Measurements from ENCODE around the gene CSF2RB. TPM values are rescaled to one million over a fixed set of nuclear protein-coding genes. Genes with fewer than 3 reads are reported as not detected.

The CSF2RB gene
- total RNA-seq, 2 donors from 2014 or later: 7.7 to 10.5 TPM

- no peak for DNase-seq (ENCODE audit: low spot score)
- intact Hi-C loops (cut with DNase I): no loop called here
These were observed 40.0 kb downstream of the CSF2RB start for GRCh38 chr22:36953239-36954080.

DNA sequence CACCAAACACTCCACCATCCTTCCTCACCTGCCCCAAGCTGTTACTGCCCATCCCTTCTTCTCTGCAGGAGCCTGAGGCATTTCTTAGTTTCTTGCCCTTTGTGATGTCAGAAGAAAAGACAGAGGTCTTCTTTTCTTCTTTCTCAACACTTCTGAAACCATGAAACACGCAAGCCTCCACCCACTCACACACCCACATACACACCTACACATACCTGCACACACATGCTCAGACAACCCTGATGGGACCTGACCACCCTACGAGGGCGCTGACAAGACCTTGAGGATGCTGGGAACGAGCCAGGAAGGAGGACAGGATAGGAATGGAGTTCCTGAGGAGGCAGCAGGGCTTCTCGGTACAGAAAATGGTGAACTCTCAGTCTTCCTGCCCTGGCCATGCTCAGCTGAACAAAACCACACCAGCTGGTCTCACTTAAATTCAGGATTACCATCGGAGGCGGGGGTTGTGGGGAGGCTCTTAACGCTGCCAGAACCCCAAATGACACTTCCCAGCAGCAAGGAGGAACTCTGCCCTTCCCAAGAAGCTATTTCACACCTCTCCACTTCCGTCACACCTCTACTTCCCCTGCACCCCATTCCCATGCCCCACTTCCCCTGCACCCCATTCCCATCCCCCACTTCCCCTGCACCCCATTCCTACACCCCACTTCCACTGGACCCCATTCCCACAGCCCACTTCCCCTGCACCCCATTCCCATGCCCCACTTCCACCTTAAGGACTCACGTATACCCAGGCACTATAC is 41.0 kb downstream of the CSF2RB start:
- DNase-seq (ENCODE audit: low spot score): no peak
- intact Hi-C loops (cut with DNase I): no loop called here

- no peak for DNase-seq (ENCODE audit: low spot score)
- intact Hi-C loops (cut with DNase I): no loop called here
These were observed 42.3 kb downstream of the CSF2RB start for GRCh38 chr22:36955691-36956090.

GRCh38 chr22:36958366-36958765 is 44.9 kb downstream of the CSF2RB start:
- DNase-seq (ENCODE audit: low spot score): no peak
- intact Hi-C loops (cut with DNase I): no loop called here

- intact Hi-C loops (cut with DNase I): no loop called here
- no peak for DNase-seq (ENCODE audit: low spot score)
These were observed 48.2 kb downstream of the CSF2RB start for GRCh38 chr22:36961626-36962025.

GRCh38 chr22:36963302-36963701 is 49.9 kb downstream of the CSF2RB start:
- no peak for DNase-seq (ENCODE audit: low spot score)
- intact Hi-C loops (cut with DNase I): no loop called here

DNA sequence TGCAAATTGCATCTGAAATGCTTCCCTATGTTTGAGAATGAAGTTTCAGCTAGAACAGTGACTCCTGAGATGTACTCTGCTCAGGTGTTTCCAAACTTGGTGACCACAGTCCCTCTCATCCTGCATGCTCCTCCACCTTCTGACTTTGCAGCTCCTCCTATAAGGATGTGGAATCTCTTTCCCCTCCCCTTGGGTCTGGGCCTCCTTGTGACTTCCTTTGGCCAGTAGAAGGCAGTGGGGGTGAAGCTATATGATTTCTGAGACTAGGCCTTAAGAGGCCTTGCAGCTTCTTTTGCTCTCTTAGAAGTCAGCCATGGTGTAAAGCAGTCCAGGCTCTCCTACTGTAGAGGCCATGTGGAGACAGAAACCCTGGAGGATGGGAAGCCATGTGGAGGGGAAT is 50.7 kb downstream of the CSF2RB start:
- no peak for DNase-seq (ENCODE audit: low spot score)
- intact Hi-C loops (cut with DNase I): no loop called here

- peak; percentile 75 for DNase-seq (ENCODE audit: low spot score)
- intact Hi-C loops (cut with DNase I): no loop called here
These were observed 52.3 kb downstream of the CSF2RB start for GRCh38 chr22:36965696-36966095.

- DNase-seq (ENCODE audit: low spot score): no peak
- intact Hi-C loops (cut with DNase I): no loop called here
These were observed 53.6 kb downstream of the CSF2RB start for GRCh38 chr22:36966851-36967540.

DNA sequence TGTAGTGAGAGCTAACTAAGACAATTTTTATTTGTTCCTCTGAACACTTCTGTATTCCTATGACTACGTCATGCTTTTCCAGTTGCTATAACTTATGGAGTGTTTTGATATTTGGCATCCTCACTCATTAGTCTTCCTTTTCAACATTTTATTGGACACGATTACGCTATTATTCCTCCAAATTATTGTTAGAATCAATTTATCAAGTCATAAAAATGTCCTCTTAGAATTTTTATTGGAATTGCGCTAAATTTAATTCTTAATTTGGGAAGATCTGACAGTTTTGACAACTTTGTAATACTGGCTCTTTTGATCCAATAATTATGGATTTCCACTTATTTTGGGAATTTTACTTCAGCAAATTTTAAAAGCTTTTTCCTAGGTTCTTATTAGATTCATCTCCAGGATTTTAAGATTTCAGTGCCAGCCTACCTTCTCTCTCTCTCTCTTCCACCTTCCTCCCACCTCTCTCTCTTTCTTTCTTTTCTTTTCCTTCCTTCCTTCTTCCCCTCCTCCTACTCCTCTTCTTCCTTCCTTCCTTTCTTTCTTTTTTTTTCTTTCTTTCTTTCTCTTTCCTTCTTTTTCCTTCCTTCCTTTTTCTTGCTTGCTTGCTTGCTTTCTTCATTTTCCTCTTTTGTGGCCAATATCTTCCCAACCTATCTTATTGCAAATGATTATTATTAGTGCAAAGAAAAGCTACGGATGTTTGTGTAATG is 55.0 kb downstream of the CSF2RB start:
- intact Hi-C loops (cut with DNase I): no loop called here
- DNase-seq (ENCODE audit: low spot score): no peak

DNA sequence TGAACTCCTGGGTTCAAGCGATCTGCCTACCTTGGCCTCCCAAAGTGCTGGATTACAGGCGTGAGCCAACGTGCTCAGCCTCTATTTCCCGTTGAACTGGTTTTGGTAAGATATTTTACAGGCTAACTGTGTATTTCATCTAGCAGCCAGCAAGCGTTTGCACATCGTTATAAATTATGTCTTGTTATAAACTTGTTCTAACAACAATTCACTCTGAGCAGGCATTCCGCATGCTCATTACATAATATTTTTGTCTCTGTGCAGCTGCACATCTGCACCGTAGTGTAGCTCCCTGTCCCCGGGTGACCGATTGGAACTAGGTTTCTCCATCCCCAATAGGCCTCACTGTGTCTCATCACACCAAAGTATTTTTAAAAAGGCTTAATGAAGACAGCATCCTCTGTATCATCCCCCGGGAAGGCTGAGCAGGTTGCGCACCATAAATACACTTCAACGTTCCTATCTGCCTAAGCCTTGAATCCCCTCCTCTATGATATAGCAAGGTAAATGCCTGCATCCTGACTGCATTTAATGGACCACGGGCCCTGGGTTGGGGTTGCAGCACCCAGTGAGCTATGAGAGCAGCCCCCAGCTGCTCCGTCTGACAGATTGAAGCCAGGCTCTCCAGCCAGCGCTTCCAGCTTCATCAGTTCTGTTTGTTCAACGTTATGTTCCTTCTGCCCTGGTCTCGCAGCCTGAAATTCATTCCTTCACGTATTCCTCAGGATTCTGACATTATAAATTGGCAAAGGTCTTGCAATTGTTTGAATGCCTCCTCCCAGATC is 58.1 kb downstream of the CSF2RB start:
- DNase-seq (ENCODE audit: low spot score): peak; percentile 26

GRCh38 chr22:36976606-36977005 is 63.2 kb downstream of the CSF2RB start:
- no peak for DNase-seq (ENCODE audit: low spot score)
- intact Hi-C loops (cut with DNase I): loop anchor here in 1 of 2 donors (5.0 kb wide), 1 partner anchor 194 kb away; no protein-coding TSS in a partner anchor

More for the DNA sequence above, 58.1 kb downstream of the CSF2RB start:
- intact Hi-C loops (cut with DNase I): no loop called here

- peak; percentile 86 for DNase-seq (ENCODE audit: low spot score)
- intact Hi-C loops (cut with DNase I): loop anchor here in 1 of 2 donors (5.0 kb wide), 1 partner anchor 195 kb away; no protein-coding TSS in a partner anchor
These were observed 64.0 kb downstream of the CSF2RB start for GRCh38 chr22:36977401-36977861.

- peak; percentile 97 for DNase-seq (ENCODE audit: low spot score)
- intact Hi-C loops (cut with DNase I): loop anchor here in 1 of 2 donors (5.0 kb wide), 1 partner anchor 196 kb away; no protein-coding TSS in a partner anchor
These were observed 64.7 kb downstream of the CSF2RB start for GRCh38 chr22:36977947-36978660.

DNA sequence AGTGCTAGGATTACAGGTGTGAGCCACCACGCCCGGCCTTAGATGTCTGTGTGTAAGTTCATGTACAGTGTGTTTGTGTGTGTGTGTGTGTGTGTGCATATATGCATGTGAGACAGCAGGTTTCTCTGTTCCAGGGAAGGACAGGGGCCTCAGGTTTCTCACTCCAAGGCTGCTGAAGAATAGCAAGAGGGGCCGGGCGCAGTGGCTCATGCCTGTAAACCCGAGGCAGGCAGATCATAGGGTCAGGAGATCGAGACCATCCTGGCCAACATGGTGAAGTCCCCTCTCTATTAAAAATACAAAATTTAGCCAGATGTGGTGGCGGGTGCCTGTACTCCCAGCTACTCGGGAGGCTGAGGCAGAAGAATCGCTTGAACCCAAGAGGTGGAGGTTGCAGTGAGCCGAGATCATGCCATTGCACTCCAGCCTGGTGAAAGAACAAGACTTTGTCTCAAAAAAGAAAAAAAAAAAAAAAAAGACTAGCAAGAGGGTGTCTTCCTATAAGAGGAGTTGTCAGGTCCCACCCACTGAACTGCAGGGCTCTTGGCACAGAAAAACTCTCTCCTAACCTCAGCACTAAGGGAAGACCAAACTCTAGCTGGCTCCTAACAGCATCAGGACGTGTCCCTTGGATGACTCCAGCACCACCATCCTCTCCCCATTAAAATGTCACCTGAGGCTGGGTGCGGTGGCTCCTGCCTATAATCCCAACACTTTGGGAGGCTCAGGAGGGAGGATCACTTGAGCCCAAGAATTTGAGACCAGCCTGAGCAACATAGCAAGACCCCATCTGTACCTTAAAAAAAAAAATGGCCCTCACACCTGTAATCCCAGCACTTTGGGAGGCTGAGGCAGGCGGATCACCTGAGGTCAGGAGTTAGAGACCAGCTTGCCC is 65.8 kb downstream of the CSF2RB start:
- intact Hi-C loops (cut with DNase I): loop anchor here in 1 of 2 donors (5.0 kb wide), 1 partner anchor 197 kb away; no protein-coding TSS in a partner anchor
- DNase-seq (ENCODE audit: low spot score): peak; percentile 51

DNA sequence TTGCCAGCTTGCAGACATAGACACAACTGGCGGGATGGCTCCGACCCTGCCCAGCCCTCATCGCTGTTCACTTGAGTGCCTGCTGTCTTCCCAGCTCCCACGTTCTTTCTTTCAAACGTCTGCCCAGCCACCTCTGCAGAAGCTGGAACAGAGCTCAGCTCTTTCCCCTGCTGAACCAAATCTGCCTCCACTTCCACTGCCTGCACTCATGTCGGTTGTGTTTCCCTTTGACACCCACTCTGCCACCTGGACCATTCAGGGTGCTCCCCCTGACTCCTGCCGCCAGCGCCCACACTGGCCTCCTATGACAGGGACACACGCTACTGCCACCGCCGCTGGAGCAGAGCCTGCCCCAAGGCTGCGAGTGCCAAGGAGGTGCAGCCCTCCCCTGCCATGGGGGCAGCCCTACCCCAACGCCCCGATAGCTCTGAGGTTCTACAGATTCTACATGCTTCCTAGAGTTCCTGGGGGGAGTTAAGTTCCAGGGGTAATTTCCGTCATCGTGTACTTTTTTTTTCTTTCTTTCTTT is 67.9 kb downstream of the CSF2RB start:
- intact Hi-C loops (cut with DNase I): no loop called here
- peak; percentile 74 for DNase-seq (ENCODE audit: low spot score)
